GM12878 (cell line): ENCODE data around the gene GEMIN2. TPM values are rescaled to one million over a fixed set of nuclear protein-coding genes. Genes with fewer than 3 reads are reported as not detected.

ENCODE experiments used
- ATAC-seq: fragments of 200-7000 bp; cut with Tn5 transposase; 3 replicates; pipeline ENCODE4 v1.9.1; 2020; ENCODE audit warnings: mild to moderate bottlenecking, moderate library complexity
- BruUV-seq: library from RNA; stranded (reverse); fragments of 400-500 nt; replicated peaks from 2 replicates; lab custom pipeline; 2021; lab: Mats Ljungman, UMichigan
- CTCF ChIA-PET: fragments of 300-600 bp; sonication (Branson Sonifier 250); formaldehyde crosslinking; extraction: SDS; loops from one replicate; lab custom pipeline; 2021; ENCODE audit warnings: inconsistent platforms; lab: Yijun Ruan, JAX
- POLR2A ChIA-PET: fragments of 350-600 bp; formaldehyde crosslinking; extraction: SDS; loops from one replicate; lab custom pipeline; 2021; ENCODE audit warnings: inconsistent platforms; lab: Charles Lee
- RAD21 ChIA-PET: fragments of 300-600 bp; sonication (Branson Sonifier 250); formaldehyde crosslinking; loops from one replicate; lab custom pipeline; 2023; ENCODE audit warnings: antibody characterized with exemption; ENCODE audit not compliant: unreplicated experiment; lab: Charles Lee
- SMC1A ChIA-PET: fragments of 300-600 bp; sonication (Branson Sonifier 250); formaldehyde crosslinking; loops from one replicate; lab custom pipeline; 2023; ENCODE audit not compliant: unreplicated experiment, uncharacterized antibody; lab: Charles Lee
- DNase-seq: peaks from one replicate; pipeline ENCODE4 v3.0.0-alpha.2; 2011; ENCODE audit warnings: low read depth, low spot score
- FAIRE-seq: peaks from 3 replicates; lab custom pipeline; 2011; peaks lifted over from hg19 to GRCh38; lab: Jason Lieb, UNC
- H2AFZ ChIP-seq: 2 replicates; pipeline ENCODE4 v1.6.0; 2011; ENCODE audit warnings: low read depth, low read length, control low read depth; ENCODE audit not compliant: control insufficient read depth
- H3K27ac ChIP-seq: 2 replicates; pipeline ENCODE4 v1.5.1; 2011; ENCODE audit warnings: control low read depth; ENCODE audit not compliant: control insufficient read depth, insufficient read depth
- H3K27me3 ChIP-seq, 2 experiments: replicated peaks in 1 of 2; 2 replicates each; pipeline versions ENCODE4 v1.6.0 to v1.6.1; 2011; ENCODE audit warnings: low read length in 1 of 2; ENCODE audit not compliant: control insufficient read depth in 2 of 2, insufficient read depth in 2 of 2
- H3K36me3 ChIP-seq, 2 experiments: 2 replicates each; pipeline ENCODE4 v1.5.1; 2011; ENCODE audit warnings: low read length in 1 of 2; ENCODE audit not compliant: control insufficient read depth in 2 of 2, insufficient read depth in 2 of 2
- H3K4me1 ChIP-seq: 2 replicates; pipeline ENCODE4 v1.6.1; 2011; ENCODE audit warnings: mild to moderate bottlenecking, low read length, moderate library complexity, mixed read lengths; ENCODE audit not compliant: control insufficient read depth, insufficient read depth
- H3K4me2 ChIP-seq: 2 replicates; pipeline ENCODE4 v1.6.0; 2011; ENCODE audit warnings: control low read depth; ENCODE audit not compliant: control insufficient read depth, insufficient read depth
- H3K4me3 ChIP-seq: fragments of 200-600 bp; sonication (generic); 2 replicates; pipeline ENCODE4 v1.5.1; 2016
- H3K79me2 ChIP-seq: 2 replicates; pipeline ENCODE4 v1.6.0; 2011; ENCODE audit warnings: low read length; ENCODE audit not compliant: control insufficient read depth, insufficient read depth
- H3K9ac ChIP-seq: 2 replicates; pipeline ENCODE4 v1.8.0; 2011; ENCODE audit warnings: low read length, control low read depth, mixed read lengths; ENCODE audit not compliant: control insufficient read depth, insufficient read depth
- H3K9me3 ChIP-seq: replicated peaks from 3 replicates; pipeline ENCODE4 v1.5.1; 2011; ENCODE audit warnings: mild to moderate bottlenecking, low read length; ENCODE audit not compliant: control insufficient read depth, insufficient read depth
- H4K20me1 ChIP-seq: 2 replicates; pipeline ENCODE4 v1.6.0; 2011; ENCODE audit not compliant: control insufficient read depth, insufficient read depth
- EED ChIP-seq: sonication (generic); IDR thresholded peaks from 2 replicates; pipeline ENCODE4 v1.6.1; 2016; ENCODE audit warnings: antibody characterized with exemption, low read depth
- EZH2 ChIP-seq: IDR thresholded peaks from 2 replicates; pipeline ENCODE4 v1.6.1; 2012; ENCODE audit warnings: low read depth, mild to moderate bottlenecking, control low read depth, inconsistent platforms, low read length, borderline replicate concordance; ENCODE audit not compliant: control insufficient read depth
- FOS ChIP-seq: IDR thresholded peaks from 3 replicates; pipeline ENCODE4 v1.6.1; 2011; ENCODE audit warnings: borderline replicate concordance; ENCODE audit not compliant: insufficient read length; ENCODE audit errors: extremely low read depth
- FOXM1 ChIP-seq: IDR thresholded peaks from 2 replicates; pipeline ENCODE4 v1.6.1; 2012; ENCODE audit warnings: low read depth, mild to moderate bottlenecking, inconsistent platforms, low read length, moderate library complexity
- IRF4 ChIP-seq: IDR thresholded peaks from 2 replicates; pipeline ENCODE4 v1.6.1; 2011; ENCODE audit warnings: low read depth, low read length
- KLF5 ChIP-seq: fragments of 450-650 bp; IDR thresholded peaks from 2 replicates; pipeline ENCODE4 v1.6.1; 2014; ENCODE audit warnings: mild to moderate bottlenecking; ENCODE audit not compliant: partially characterized antibody
- LARP7 ChIP-seq: fragments of 450-650 bp; IDR thresholded peaks from 2 replicates; pipeline ENCODE4 v1.6.1; 2017; ENCODE audit warnings: mild to moderate bottlenecking
- MEF2A ChIP-seq: IDR thresholded peaks from 2 replicates; pipeline ENCODE4 v1.6.1; 2011; ENCODE audit warnings: low read depth, mild to moderate bottlenecking, low read length, moderate library complexity; ENCODE audit not compliant: insufficient read depth
- MYC ChIP-seq: IDR thresholded peaks from 2 replicates; pipeline ENCODE4 v1.6.1; 2011; ENCODE audit warnings: mild to moderate bottlenecking, low read length, moderate library complexity, inconsistent platforms; ENCODE audit not compliant: insufficient read depth, insufficient replicate concordance, insufficient read length, severe bottlenecking
- PAX8 ChIP-seq: fragments of 450-650 bp; IDR thresholded peaks from 2 replicates; pipeline ENCODE4 v1.6.1; 2017; ENCODE audit warnings: mild to moderate bottlenecking, moderate library complexity
- POLR2A ChIP-seq: IDR thresholded peaks from 2 replicates; pipeline ENCODE4 v1.6.1; 2011; ENCODE audit warnings: low read depth, mild to moderate bottlenecking, low read length
- SUPT20H ChIP-seq: IDR thresholded peaks from 2 replicates; pipeline ENCODE4 v1.6.1; 2011; ENCODE audit warnings: low read depth, mild to moderate bottlenecking, low read length, moderate library complexity, borderline replicate concordance; ENCODE audit not compliant: control insufficient read depth
- TCF12 ChIP-seq: IDR thresholded peaks from 2 replicates; pipeline ENCODE4 v1.6.1; 2011; ENCODE audit warnings: low read depth, mild to moderate bottlenecking, low read length
- WGBS: methylation state at CpG from one replicate; pipeline ENCODE4 v1.1.6; 2016; ENCODE audit warnings: low lambda C conversion rate; ENCODE audit not compliant: insufficient replicate concordance, insufficient coverage; ENCODE audit errors: missing lambda C conversion rate; 5-methylcytosine and 5-hydroxymethylcytosine counted together
- in situ Hi-C: fragments of 300-500 bp; cut with MboI; formaldehyde crosslinking; loops from 9 replicates; pipeline ENCODE4 v1.14.3; 2018; ENCODE audit warnings: mixed read lengths
- intact Hi-C: fragments of 100-400 bp; cut with micrococcal nuclease; formaldehyde crosslinking; loops from one replicate; pipeline ENCODE4 v1.14.2; 2022; ENCODE audit not compliant: unreplicated experiment
- polyA plus RNA-seq, 11 experiments: library from polyadenylated mRNA; depleted of rRNA in 4 of 11; unstranded in 6 of 11; stranded (reverse) in 5 of 11; fragments of >200 nt; fragmentation: Nextera tagmentation in 4 of 11; fragmentation: Illumina TruSeq in 1 of 11; extraction: Ambion mirVana in 4 of 11; extraction: Trizol in 1 of 11; gene quantifications; 1 replicate in 1 of 11; 2 replicates in 10 of 11; pipeline versions ENCODE4 v1.2.1 to v1.2.3, GENCODE V29; 2011 to 2016; ENCODE audit warnings: inconsistent platforms in 2 of 11, missing spikeins in 2 of 11, low read depth in 1 of 11
- total RNA-seq, 4 experiments: library from RNA; depleted of rRNA in 3 of 4; stranded (reverse); fragments of >200 nt in 3 of 4; fragmentation: Illumina TruSeq in 1 of 4; extraction: Trizol in 1 of 4; gene quantifications; 2 replicates each; pipeline versions ENCODE4 v1.2.1 to v1.2.3, GENCODE V29; 2013 to 2021

Gene GEMIN2
- total and polyA plus RNA-seq, 10 of the 15 experiments (the other 5 are each of a cell fraction or from before 2014, with no cell fraction given): 25.9 to 69.3 (median 46.1) TPM

DNA sequence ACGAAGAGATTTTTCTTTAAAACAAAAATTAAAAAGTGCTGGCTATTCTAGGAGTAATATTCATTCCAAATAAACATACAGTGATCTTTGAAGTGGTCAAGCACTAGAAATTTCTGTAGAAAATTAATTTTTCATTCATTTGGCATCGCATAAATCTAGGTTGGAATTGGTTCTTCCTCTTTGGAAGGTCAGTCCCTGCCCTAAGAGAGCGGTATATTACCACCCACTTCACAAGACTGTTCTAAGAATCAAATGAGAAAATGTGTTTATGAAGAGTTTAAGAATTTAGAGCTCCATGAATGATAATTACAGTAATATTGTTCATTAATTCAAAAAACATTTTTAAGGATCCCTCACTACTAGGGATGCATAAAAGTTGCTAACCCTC lies 444 bp upstream of the GEMIN2 start:
- Histone ChIP-seq H3K4me2 (peak overlapping the region; percentile 67), H3K4me3 (peak overlapping the region; percentile 73), H3K9me3 (peaks cover 3% of the 10 kb centered on the region; the same call in 2 of the 3 replicates), H3K4me1 (peaks cover 16% of the 10 kb centered on the region), H4K20me1 (no peaks in the 10 kb centered on the region)
- DNase-seq: no peak
- FAIRE-seq: no peak
- intact Hi-C loops: loop anchor here (1.0 to 10.0 kb wide), 3 partner anchors 10 to 151 kb away; partner anchors contain the start of genes PNN and SEC23A
- TF ChIP-seq TCF12 (no peak), FOS (no peak), MEF2A (no peak), EED (no peak), MYC (no peak), IRF4 (no peak), SUPT20H (no peak), EZH2 (no peak), LARP7 (no peak), PAX8 (no peak), KLF5 (no peak), FOXM1 (no peak), POLR2A (no peak)
- TF ChIP-seq, all 136 proteins: peak for 0
- SMC1A ChIA-PET: interaction anchor here (0.8 to 4.7 kb wide), 15 partner anchors 11 to 357 kb away, joined by 3 to 39 read pairs (median 4); partner anchors contain the start of genes PNN, SEC23A and TRAPPC6B
- POLR2A ChIA-PET: interaction anchor here (0.6 to 1.5 kb wide), 9 partner anchors 9 to 502 kb away, joined by 3 to 22 read pairs (median 5); partner anchors contain the start of genes FBXO33, SEC23A and TRAPPC6B
- no peaks in the 10 kb centered on the region; a peak in 2 of 4 replicates for H3K36me3 ChIP-seq
- RAD21 ChIA-PET: interaction anchor here (0.7 to 3.4 kb wide), 10 partner anchors 10 to 355 kb away, joined by 3 to 28 read pairs (median 4); partner anchors contain the start of genes SEC23A and TRAPPC6B
- WGBS: 57% methylated on average over 3 of the region's 3 CpGs
- no peaks in the 10 kb centered on the region for H3K27me3 ChIP-seq
- peak overlapping the region; percentile 84 for H2AFZ ChIP-seq
- CTCF ChIA-PET: interaction anchor here (0.8 to 3.3 kb wide), 5 partner anchors 9 to 313 kb away, joined by 3 to 13 read pairs (median 4); partner anchors contain the start of genes SEC23A and TRAPPC6B
- peaks cover 15% of the 10 kb centered on the region for H3K79me2 ChIP-seq
- ATAC-seq: no peak
- H3K9ac ChIP-seq: peak overlapping the region; percentile 63
- peak overlapping the region; percentile 64 for H3K27ac ChIP-seq
- in situ Hi-C loops: no loop called here
- BruUV-seq: TSS peak; percentile 92
